Forelimb muscle (tissue), 1 donor: ENCODE measurements around the gene CTTNBP2NL. TPM values are rescaled to one million over a fixed set of nuclear protein-coding genes. Genes with fewer than 3 reads are reported as not detected.

Experiments
- DNase-seq: peaks from one replicate; pipeline ENCODE4 v3.0.0-alpha.2; 2013; ENCODE audit warnings: low read depth
- polyA plus RNA-seq: library from polyadenylated mRNA; unstranded; fragments of 120-200 nt; gene quantifications from one replicate; pipeline ENCODE4 v1.2.1, GENCODE V29; 2013; ENCODE audit not compliant: insufficient read length

The CTTNBP2NL gene
- polyA plus RNA-seq, 1 donor = 14.0 TPM

DNA sequence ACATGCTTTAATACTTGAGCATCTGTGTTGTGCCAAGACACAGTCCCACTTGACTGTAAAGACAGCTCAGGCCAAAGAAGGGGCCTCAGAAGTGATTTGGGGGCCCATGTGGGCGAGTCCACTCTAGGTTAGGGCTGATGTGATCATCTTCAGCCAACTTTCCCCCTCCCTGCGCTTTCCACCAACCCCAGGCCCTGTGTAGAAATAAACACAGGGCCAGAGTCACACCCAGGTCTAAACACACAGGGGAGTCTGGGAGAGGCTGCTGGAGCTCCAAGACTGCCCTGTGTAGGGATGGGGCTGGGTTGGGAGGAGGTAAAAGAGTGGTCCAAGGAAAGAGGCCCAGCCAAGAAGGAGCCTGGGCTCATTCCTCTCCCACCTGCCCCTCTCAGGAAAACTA is 110.3 kb downstream of the CTTNBP2NL start:
- no peak for DNase-seq

- DNase-seq = no peak
These were observed 110.7 kb downstream of the CTTNBP2NL start for GRCh38 chr1:112506731-112507130.

DNA sequence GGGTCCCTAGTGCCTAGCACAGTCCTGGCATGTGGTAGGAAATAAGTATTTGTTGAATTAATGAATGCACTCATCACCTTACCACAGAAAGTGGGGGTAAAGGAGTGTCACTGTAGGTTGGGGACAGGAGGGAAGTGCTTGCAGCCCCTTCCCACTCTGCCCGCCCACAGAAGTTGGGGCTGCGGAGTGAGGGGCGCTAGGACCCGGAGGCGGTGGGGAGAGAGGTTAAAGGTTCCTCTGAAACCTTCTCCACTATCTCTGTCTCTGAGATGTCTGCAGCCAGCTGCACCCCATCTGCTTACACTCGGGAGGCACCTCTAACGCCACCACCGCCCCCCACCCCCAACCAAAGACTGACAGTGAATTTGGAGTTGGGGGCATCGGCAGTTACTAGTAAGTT is 111.3 kb downstream of the CTTNBP2NL start:
- no peak for DNase-seq

GRCh38 chr1:112507921-112508277 is 111.9 kb downstream of the CTTNBP2NL start:
- DNase-seq = no peak

DNA sequence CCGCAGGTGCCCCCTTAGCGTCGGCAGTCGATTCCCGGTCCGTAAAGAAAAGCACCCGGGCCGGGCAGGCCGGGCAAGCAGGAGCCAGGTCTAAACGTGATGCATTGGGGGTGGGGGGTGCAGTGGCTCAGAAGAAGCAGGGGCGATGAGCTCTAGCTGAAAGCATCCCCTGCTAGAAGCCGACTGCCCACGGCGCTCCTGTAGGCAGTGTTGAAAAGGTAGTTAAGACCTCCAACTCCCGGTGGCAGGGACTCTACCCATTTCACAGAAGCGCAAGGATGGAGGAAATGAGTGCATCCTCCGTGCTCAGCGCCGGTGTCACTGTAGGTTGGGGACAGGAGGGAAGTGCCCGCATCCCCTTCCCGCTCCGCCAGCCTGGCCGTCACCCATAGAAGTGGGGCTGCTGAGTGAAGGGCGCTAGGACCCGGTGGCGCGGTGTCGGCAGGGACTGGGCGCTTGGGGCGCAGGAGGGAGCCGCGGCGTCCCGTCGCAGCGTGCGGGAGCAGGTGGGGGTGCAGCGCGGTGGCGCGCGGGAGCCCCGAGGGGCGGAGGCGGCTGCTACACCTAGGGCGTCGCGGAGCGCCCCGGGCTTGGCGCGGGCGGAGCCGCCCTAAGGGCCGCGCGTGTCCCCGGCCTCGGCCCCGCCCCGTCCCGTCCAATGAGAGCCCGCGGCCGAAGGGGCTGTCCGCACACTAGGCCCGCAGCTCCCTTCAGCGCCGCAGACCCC is 112.4 kb downstream of the CTTNBP2NL start, which contains the start of gene WNT2B:
TSS of gene WNT2B (plus strand) at position 688 of the 727 bp plus-strand sequence. CDS start 298 bp downstream, outside the sequence.
- no peak for DNase-seq

- no peak for DNase-seq
These were observed 113.1 kb downstream of the CTTNBP2NL start for GRCh38 chr1:112509005-112509659.

DNA sequence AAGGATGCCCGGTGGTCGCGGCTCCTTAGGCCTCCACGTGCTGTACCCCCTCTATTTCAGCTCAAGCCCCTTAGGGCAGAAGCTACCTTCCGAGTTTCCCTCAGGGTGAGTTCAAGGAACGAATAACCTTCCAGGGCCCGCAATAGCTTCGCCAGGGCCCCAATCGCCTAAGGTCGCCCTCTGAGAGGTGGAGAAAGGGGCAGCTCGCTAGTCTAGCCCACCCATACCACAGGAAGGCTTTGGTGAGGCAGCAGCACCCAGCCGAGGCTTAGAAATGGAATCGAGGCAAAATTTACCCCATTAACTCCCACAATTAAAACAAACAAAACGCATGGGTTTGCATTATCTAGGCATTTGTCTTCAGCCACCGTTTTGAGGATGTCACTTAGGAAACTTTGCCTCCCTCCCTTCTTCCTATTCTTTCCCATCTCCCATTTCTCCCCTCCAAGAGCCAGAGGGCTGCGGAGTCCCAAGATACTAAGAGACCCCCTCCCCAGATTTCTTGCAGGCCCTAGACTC is 113.7 kb downstream of the CTTNBP2NL start:
- no peak for DNase-seq

GRCh38 chr1:112510340-112510739 is 114.3 kb downstream of the CTTNBP2NL start:
- DNase-seq = no peak

Other genes with a start within 250 kb of the CTTNBP2NL start
- gene WNT2B, start 112.8 kb downstream of the CTTNBP2NL start, polyA plus RNA-seq = 4.7 TPM
- gene ST7L, start 222.9 kb downstream of the CTTNBP2NL start, polyA plus RNA-seq = 13.1 TPM
- 75.0 TPM for gene CAPZA1, start 223.6 kb downstream of the CTTNBP2NL start, polyA plus RNA-seq